ENCODE results near the gene UBE4A.
"Not testable (repeated sequence)": the region's sequence is repeated elsewhere in the genome, so short reads cannot be mapped to it uniquely, and the experiment has no call there.

The UBE4A gene

DNA sequence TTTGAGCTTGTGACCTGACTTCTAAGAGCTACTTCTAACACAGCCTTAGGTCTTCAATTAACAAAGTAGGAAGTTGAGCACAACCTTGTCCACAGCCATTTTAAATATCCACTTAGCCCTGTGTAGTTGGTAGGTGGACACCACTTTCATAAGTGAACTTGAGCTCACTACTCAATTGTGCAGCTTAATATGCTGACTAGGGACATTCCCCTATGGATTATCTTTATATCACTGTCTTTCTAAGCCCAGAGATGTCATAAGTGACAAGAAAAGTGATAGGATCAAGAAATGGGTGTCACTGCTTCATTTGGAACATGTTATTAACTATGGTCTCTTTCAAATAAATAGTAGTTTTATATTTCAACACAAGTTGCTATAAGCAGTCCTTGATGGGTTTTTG is 38.0 kb downstream of the UBE4A start:
- intact Hi-C loops (cut with micrococcal nuclease): no loop called here
- Mint-ChIP-seq H3K4me3 (no peak overlapping the region), H3K27ac (no peak overlapping the region), H3K36me3 (ENCODE audit: low read depth) (peaks cover 73% of the 10 kb centered on the region), H3K4me1 (ENCODE audit: low read depth) (peaks cover 17% of the 10 kb centered on the region), H3K9me3 (no peaks in the 10 kb centered on the region), H3K27me3 (no peaks in the 10 kb centered on the region)

DNA sequence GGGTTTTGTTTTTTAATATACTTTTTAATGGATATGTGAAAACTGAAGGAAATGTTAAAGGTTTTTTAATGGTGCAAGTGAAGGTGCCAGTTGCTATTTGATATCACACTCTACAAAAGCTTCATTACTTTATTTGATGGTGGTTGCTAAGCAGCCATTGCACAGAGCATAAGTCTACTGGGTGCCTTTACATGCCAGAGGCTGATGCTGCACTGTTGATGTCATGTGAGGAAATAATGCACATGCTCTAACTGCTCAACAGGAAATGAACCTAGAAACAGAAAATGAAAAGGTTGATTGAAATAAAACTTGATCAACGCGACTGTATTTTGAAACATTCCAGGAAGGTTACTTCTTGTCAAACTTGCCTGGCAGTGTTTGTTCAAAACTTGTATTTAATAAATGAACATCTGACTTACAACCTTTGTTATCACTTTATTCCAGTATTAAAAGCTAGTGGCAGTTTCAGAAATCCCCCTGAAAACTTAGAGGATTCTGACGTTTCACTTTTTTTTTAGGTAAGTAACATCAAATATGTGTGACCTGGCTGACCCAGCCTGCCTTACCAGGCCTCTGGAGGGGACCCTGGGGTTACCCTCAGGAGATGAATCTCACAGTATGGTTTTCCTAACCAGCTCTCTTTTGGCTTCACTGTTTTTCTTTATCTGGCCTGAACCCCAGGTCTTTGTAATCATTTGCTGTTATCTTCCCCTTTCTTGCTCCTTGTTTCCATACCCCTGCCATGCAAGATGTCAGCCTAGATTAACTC is 39.6 kb downstream of the UBE4A start:
- Mint-ChIP-seq H3K27ac (no peak overlapping the region), H3K36me3 (ENCODE audit: low read depth) (peaks cover 58% of the 10 kb centered on the region), H3K4me1 (ENCODE audit: low read depth) (peaks cover 27% of the 10 kb centered on the region), H3K27me3 (no peaks in the 10 kb centered on the region), H3K4me3 (no peak overlapping the region), H3K9me3 (no peaks in the 10 kb centered on the region)
- intact Hi-C loops (cut with micrococcal nuclease): no loop called here

DNA sequence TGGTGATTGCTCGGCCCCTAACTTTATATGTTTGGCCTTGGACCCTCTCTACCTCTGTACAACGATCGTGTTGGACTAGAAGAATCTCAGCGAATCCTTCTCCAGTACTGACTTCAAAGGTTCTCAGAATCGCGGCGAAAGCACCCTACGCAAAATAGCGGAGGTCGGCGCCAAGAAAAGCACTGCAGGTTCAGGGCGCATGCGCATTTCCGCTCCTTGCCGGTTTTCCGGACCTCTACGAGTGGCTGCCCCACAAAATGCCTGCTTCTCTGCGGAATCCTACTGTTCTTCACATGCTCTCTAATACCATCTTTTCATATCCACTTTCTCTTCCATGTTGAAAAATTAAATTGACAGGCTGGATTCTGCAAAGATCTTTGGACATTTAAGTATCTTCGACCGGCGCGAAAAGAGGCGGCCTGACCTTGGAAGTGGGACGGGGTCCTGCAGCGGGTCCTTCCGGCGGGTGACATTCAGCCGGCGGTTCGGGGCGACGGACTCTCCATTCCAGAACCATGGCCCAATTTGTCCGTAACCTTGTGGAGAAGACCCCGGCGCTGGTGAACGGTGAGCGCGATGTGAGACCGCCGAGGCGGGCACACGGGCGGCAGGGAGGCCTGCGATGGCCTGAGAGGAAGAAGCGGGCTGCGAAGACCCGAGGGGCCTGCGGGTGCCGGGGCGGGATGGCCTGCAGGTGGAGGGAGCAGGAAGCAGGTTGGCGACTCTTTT is 41.9 kb downstream of the UBE4A start, which contains the start of gene ATP5MG:
TSS of gene ATP5MG (plus strand) at position 456 of the 729 bp plus-strand sequence. CDS start at position 516, 60 bp downstream.
- intact Hi-C loops (cut with micrococcal nuclease): loop anchor here (2.0 to 5.0 kb wide), 2 partner anchors 87 to 171 kb away; partner anchors contain the start of gene ARCN1
- Mint-ChIP-seq H3K27me3 (no peaks in the 10 kb centered on the region), H3K4me1 (ENCODE audit: low read depth) (peaks cover 38% of the 10 kb centered on the region), H3K27ac (peak within 1 kb of the TSS; percentile 98), H3K36me3 (ENCODE audit: low read depth) (peaks cover 46% of the 10 kb centered on the region), H3K9me3 (no peaks in the 10 kb centered on the region), H3K4me3 (peak within 1 kb of the TSS; percentile 89)

GRCh38 chr11:118401880-118402590 is 42.6 kb downstream of the UBE4A start:
- H3K9me3 Mint-ChIP-seq: no peaks in the 10 kb centered on the region
- peak overlapping the region; percentile 98 for H3K27ac Mint-ChIP-seq
- peaks cover 46% of the 10 kb centered on the region for H3K36me3 Mint-ChIP-seq (ENCODE audit: low read depth)
- H3K27me3 Mint-ChIP-seq: no peaks in the 10 kb centered on the region
- intact Hi-C loops (cut with micrococcal nuclease): loop anchor here (1.0 to 5.0 kb wide), 3 partner anchors 34 to 170 kb away; partner anchors contain the start of genes ARCN1 and KMT2A
- peak overlapping the region; percentile 89 for H3K4me3 Mint-ChIP-seq
- H3K4me1 Mint-ChIP-seq (ENCODE audit: low read depth): peaks cover 38% of the 10 kb centered on the region

DNA sequence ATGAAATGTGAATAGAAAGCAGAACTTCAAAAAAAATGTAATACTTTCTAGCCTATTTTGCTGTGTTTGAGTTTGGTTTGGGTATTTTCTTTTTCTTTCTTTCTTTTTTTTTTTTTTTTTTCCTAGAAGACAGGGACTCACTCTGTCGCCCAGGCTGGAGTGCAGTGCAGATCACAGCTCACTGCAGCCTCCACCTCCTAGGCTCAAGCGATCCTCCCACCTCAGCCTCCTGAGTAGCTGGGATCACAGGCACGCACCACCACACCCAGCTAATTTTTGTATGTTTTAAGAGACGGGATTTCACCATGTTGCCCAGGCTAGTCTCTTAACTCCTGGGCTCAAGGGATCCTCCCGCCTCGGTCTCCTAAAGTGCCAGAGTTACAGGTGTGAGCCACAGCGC is 43.2 kb downstream of the UBE4A start:
- Mint-ChIP-seq H3K36me3 (ENCODE audit: low read depth) (peaks cover 47% of the 10 kb centered on the region), H3K4me1 (ENCODE audit: low read depth) (peaks cover 38% of the 10 kb centered on the region), H3K27ac (peak overlapping the region; percentile 98), H3K4me3 (peak overlapping the region; percentile 89)
- H3K27me3 Mint-ChIP-seq, H3K9me3 Mint-ChIP-seq: not testable (repeated sequence)
- intact Hi-C loops (cut with micrococcal nuclease): loop anchor here (1.0 to 5.0 kb wide), 2 partner anchors 34 to 170 kb away; partner anchors contain the start of genes ARCN1 and KMT2A

DNA sequence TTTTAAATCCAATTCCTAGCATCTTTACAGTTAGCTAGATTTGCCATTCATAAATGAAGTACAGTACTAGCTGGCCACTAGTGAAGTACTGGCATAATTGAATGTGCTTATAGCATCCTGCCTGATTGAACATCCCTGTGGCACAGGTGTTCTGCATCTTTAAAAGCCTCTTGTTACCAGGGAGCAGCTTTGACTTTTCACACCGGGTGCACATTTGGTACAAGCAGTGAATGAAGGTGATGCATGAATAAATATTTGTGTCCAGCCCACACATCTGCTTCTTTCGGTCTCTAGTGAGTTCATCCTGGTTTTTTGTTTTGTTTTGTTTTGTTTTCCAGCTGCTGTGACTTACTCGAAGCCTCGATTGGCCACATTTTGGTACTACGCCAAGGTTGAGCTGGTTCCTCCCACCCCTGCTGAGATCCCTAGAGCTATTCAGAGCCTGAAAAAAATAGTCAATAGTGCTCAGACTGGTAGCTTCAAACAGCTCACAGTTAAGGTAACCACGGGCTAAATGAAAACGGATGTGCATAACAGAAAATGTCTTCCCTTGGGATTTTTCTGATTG is 47.3 kb downstream of the UBE4A start:
- no peaks in the 10 kb centered on the region for H3K9me3 Mint-ChIP-seq
- H3K4me3 Mint-ChIP-seq: no peak overlapping the region
- H3K36me3 Mint-ChIP-seq (ENCODE audit: low read depth): peaks cover 67% of the 10 kb centered on the region
- intact Hi-C loops (cut with micrococcal nuclease): no loop called here
- peaks cover 22% of the 10 kb centered on the region for H3K4me1 Mint-ChIP-seq (ENCODE audit: low read depth)
- H3K27me3 Mint-ChIP-seq: no peaks in the 10 kb centered on the region
- no peak overlapping the region for H3K27ac Mint-ChIP-seq

- peaks cover 60% of the 10 kb centered on the region for H3K36me3 Mint-ChIP-seq (ENCODE audit: low read depth)
These were observed 50.8 kb downstream of the UBE4A start for GRCh38 chr11:118410055-118410745.

DNA sequence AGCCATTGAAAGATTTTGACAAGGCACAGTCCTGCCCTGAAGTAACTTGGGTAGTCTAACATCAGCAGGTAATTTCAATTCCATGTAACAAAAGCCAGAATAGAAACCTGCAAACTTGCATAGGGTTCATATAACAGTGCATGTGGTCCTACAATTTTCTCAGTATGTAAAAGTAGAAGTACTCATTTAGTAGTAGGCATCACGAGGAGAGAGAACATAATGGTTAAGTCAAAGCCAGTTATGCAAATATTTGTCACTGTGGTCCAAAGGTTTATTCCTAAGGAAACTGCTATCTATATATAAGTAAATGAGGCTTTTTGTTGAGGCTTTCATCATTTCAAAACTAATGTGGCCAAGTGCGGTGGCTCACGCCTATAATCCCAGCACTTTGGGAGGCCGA is 52.1 kb downstream of the UBE4A start:
- Mint-ChIP-seq H3K9me3 (no peaks in the 10 kb centered on the region), H3K27ac (no peak overlapping the region), H3K4me1 (ENCODE audit: low read depth) (no peaks in the 10 kb centered on the region), H3K27me3 (no peaks in the 10 kb centered on the region), H3K4me3 (no peak overlapping the region), H3K36me3 (ENCODE audit: low read depth) (peaks cover 47% of the 10 kb centered on the region)
- intact Hi-C loops (cut with micrococcal nuclease): no loop called here

More at GRCh38 chr11:118410055-118410745, 50.8 kb downstream of the UBE4A start:
- H3K4me1 Mint-ChIP-seq (ENCODE audit: low read depth): no peaks in the 10 kb centered on the region
- no peaks in the 10 kb centered on the region for H3K27me3 Mint-ChIP-seq
- H3K9me3 Mint-ChIP-seq: no peaks in the 10 kb centered on the region
- no peak overlapping the region for H3K4me3 Mint-ChIP-seq
- no peak overlapping the region for H3K27ac Mint-ChIP-seq
- intact Hi-C loops (cut with micrococcal nuclease): no loop called here

DNA sequence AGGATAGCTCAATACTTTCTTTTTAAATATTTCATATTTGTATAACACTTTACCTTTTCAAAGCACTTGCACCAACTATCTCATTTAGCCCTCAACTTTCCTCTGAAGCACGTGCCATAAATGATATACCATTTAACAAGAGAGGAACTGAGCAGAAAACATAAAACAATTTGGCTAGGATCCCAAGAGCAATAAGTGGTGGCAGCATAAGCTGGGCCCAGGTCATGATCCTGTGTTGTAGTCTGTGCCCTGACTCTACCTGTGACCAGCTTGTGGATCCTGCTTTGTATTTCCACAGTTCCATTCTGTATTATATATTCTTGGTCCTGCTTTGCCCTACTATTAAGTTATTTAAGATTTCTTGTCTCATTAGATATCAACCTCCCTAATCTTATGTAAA is 53.5 kb downstream of the UBE4A start:
- intact Hi-C loops (cut with micrococcal nuclease): no loop called here

DNA sequence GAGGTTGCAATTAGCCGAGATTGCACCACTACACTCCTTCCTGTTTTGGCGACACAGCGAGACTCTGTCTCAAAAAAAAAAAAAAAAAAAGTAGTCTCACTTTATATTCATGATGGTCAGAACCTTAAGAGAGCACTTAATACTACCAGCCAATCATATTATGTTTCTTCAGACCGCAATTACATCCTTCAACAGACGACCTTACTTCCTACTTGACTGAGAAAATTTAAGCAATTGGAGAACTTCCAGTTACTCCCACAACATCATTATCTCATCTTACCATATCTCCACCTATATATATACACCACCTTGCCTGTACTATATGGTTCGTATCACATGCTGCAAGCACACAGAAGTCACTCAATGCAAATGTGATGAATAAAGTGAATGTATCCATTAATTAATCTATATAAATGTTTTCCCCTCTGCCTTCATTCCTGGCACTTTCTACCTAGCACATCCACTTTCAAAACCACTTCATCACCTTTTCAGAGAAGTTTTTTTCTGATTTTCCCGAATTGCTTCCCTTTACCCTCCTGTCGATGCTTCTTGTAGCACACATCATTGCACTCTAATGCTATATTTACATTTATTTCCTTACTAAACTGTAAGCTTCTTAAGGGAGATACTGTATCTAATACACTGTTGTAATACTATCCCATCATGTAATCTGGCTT is 55.8 kb downstream of the UBE4A start:
- intact Hi-C loops (cut with micrococcal nuclease): no loop called here
- Mint-ChIP-seq H3K4me1 (ENCODE audit: low read depth) (no peaks in the 10 kb centered on the region), H3K9me3 (no peaks in the 10 kb centered on the region), H3K36me3 (ENCODE audit: low read depth) (peaks cover 12% of the 10 kb centered on the region), H3K27me3 (no peaks in the 10 kb centered on the region), H3K4me3 (no peak overlapping the region), H3K27ac (no peak overlapping the region)

More for the DNA sequence above, 53.5 kb downstream of the UBE4A start:
- H3K9me3 Mint-ChIP-seq: no peaks in the 10 kb centered on the region
- no peak overlapping the region for H3K27ac Mint-ChIP-seq
- H3K4me3 Mint-ChIP-seq: no peak overlapping the region
- no peaks in the 10 kb centered on the region for H3K27me3 Mint-ChIP-seq
- no peaks in the 10 kb centered on the region for H3K4me1 Mint-ChIP-seq (ENCODE audit: low read depth)
- peaks cover 35% of the 10 kb centered on the region for H3K36me3 Mint-ChIP-seq (ENCODE audit: low read depth)

GRCh38 chr11:118415739-118416068 is 56.3 kb downstream of the UBE4A start:
- Mint-ChIP-seq H3K36me3 (ENCODE audit: low read depth) (peaks cover 7% of the 10 kb centered on the region), H3K9me3 (no peaks in the 10 kb centered on the region), H3K4me1 (ENCODE audit: low read depth) (no peaks in the 10 kb centered on the region), H3K27me3 (no peaks in the 10 kb centered on the region), H3K27ac (no peak overlapping the region), H3K4me3 (no peak overlapping the region)
- intact Hi-C loops (cut with micrococcal nuclease): no loop called here

- intact Hi-C loops (cut with micrococcal nuclease); H3K9me3 Mint-ChIP-seq; H3K4me3 Mint-ChIP-seq; H3K27me3 Mint-ChIP-seq; H3K27ac Mint-ChIP-seq; H3K36me3 Mint-ChIP-seq (ENCODE audit: low read depth); H3K4me1 Mint-ChIP-seq (ENCODE audit: low read depth): not testable (repeated sequence)
These were observed 57.5 kb downstream of the UBE4A start for GRCh38 chr11:118416900-118417299.

DNA sequence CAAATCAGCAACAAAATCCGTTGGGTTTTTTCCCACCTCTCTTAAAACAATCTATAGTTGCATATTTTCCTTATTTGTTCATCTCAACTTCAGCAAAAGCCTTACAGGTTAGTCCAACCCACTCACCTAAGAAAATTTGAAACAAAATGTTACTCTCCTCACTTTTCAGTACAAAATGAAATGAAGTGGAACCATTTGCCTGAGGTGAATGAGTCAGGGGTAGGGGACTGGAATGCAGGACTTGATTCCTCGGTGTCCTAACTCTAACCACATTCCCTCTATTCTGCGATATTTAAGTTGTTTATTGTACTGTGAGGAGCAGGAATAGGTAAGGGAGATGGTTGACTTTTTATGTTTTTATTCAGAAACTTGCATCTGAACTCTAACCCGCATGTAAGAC is 58.4 kb downstream of the UBE4A start:
- no peaks in the 10 kb centered on the region for H3K9me3 Mint-ChIP-seq
- no peaks in the 10 kb centered on the region for H3K4me1 Mint-ChIP-seq (ENCODE audit: low read depth)
- no peak overlapping the region for H3K4me3 Mint-ChIP-seq
- intact Hi-C loops (cut with micrococcal nuclease): no loop called here
- no peak overlapping the region for H3K27ac Mint-ChIP-seq
- H3K36me3 Mint-ChIP-seq (ENCODE audit: low read depth): no peaks in the 10 kb centered on the region
- H3K27me3 Mint-ChIP-seq: no peaks in the 10 kb centered on the region

All from dendritic cell treated with granulocyte-macrophage colony-stimulating factor and Interleukin-4, amounts not matched to agents 40 ng/mL and 50 ng/mL, for 4 days (primary cell).